AG10803 (cell line): ENCODE measurements around the gene RAPGEF6.

Experiments
- DNase-seq: peaks from one replicate; pipeline ENCODE4 v3.0.0; 2010; ENCODE audit warnings: low read depth
- H3K4me3 ChIP-seq: 2 replicates; pipeline ENCODE4 v1.5.1; 2011; ENCODE audit warnings: mild to moderate bottlenecking, low read length, control low read depth
- CTCF ChIP-seq: conservative IDR thresholded peaks from 2 replicates; pipeline ENCODE4 v1.5.1; 2011; ENCODE audit warnings: mild to moderate bottlenecking, low read length, control low read depth, inconsistent platforms

The RAPGEF6 gene

GRCh38 chr5:131641494-131641893 is 6.5 kb upstream of the RAPGEF6 start:
- no peak overlapping the region for H3K4me3 ChIP-seq
- no peak for DNase-seq
- TF ChIP-seq CTCF: no peak

DNA sequence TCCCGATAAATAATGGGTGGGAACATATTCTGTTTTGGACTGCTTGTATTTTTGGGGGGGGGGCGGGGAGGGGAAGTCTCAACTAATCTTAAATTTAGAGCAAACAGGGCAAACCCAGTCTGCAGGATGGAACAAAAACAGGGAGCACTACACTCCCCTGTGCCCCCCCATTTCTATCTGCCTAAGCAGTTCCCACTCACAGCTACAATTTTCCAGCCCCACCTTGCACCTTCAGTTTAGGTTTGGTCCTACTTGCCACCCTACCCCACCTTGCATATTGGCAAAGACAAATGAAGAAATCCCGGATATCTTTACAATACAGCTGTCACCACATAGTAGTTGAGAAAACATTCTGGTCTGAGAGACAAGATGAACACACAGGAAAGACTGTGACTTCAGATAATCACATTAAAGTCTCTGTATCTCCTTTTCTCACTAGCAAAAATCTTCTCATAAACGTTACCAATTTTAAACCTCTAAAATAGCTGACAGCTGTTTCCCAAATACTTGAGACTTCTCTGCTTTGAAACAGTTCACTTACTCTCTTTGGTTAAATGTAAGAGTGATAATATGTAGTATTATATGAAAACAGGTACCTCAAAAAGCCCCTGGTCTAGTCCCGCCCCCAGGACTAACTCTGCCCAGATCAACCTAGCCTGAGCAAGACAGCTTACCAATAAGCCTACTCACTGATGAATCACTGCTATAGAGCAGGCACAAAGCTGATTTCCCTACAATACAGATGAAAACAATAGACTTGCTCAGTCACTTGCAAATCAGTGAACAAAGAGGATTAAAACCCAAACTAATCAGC is 5.2 kb upstream of the RAPGEF6 start:
- peak; percentile 14 for DNase-seq
- no peak for TF ChIP-seq CTCF
- no peak overlapping the region for H3K4me3 ChIP-seq

- DNase-seq: no peak
- TF ChIP-seq CTCF: no peak
- no peak overlapping the region for H3K4me3 ChIP-seq
Measured at GRCh38 chr5:131639148-131639547, 4.1 kb upstream of the RAPGEF6 start.

DNA sequence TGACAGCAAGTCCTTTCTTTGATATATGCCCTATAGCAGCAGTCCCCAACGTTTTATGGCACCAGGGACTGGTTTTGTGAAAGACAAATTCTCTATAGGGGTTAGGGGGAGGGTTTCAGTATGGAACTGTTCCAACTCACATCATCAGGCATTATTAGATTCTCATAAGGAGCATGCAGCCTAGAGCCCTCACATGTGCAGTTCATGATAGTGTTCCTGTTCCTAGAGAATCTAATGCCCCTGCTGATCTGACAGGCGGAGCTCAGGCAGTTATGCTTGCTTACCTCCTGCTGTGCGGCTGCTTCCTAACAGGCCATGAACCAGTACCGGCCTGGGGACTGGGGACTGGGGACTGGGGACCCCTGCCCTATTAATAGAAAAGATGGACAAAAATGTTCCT is 2.7 kb upstream of the RAPGEF6 start:
- DNase-seq: no peak
- TF ChIP-seq CTCF: no peak

DNA sequence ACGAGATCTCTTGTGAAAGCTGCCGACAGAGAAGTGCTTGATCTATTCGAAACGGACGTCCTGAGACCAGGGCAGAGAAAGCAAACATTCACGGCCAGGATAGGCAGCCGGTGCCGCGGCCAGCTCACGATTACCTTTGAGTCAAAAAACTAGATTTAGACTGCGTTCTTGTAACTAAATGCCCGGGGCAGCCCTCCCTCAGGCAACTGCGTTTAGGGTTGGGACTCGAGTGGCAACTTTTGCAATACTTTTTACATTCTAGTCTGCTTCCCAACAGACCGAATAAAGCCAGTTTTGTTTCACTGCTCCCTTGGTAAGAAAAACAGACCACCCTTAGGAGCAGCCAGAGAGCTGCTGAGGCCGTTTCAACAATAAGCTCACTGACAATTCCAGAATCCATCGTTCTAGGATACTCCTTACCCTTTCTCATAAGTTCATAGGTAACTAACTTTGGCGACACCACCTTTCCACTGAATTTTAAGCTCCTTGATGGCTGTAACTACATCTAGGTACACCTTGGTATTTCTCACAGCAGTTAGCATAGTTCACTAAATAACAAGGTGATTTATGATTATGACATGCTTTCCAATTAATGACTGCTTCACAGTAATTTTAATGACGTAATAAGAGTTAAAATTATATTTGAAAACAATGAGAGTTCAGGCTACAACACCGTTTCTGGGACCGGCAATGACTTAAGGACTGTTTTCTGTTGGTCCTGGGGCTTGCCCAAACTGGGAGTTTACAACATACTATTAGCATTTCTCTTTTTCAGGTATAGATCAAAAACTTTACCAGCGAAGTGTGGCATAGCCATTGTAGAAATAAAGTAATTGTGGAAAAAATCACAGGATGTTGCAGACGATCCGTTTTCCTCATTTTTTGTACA is 899 bp upstream of the RAPGEF6 start:
- no peak for TF ChIP-seq CTCF
- DNase-seq: peak; percentile 24
- H3K4me3 ChIP-seq: peak overlapping the region; percentile 69

More for the DNA sequence above, 2.7 kb upstream of the RAPGEF6 start:
- no peak overlapping the region for H3K4me3 ChIP-seq

- TF ChIP-seq CTCF: peak; percentile 31
- DNase-seq: peak; percentile 49
- peak overlapping the region; percentile 92 for H3K4me3 ChIP-seq
Measured at GRCh38 chr5:131634666-131634995, 398 bp downstream of the RAPGEF6 start.
